ENCODE data around the gene MGMT. TPM values are rescaled to one million over a fixed set of nuclear protein-coding genes. Genes with fewer than 3 reads are reported as not detected.

MGMT gene
- polyA plus RNA-seq, 1 donor from 2014 or later: 0.94 TPM

GRCh38 chr10:129697463-129698247, 230.6 kb downstream of the MGMT start:
- Histone ChIP-seq H4K20me1 (ENCODE audit: insufficient read depth) (no peaks in the 10 kb centered on the region), H3K9me2 (ENCODE audit: insufficient read depth, low read length) (no peaks in the 10 kb centered on the region), H3K4me3 (ENCODE audit: low read length) (no peak overlapping the region), H3K27me3 (ENCODE audit: insufficient read depth, low read depth, low read length) (no peaks in the 10 kb centered on the region), H3F3A (ENCODE audit: insufficient read depth, low read length, poor library complexity, severe bottlenecking) (no peaks in the 10 kb centered on the region), H3K27ac (ENCODE audit: low read length) (no peak overlapping the region), H3K79me2 (replicated peaks; ENCODE audit: insufficient read depth, low read length) (no peaks in the 10 kb centered on the region), H3K36me3 (ENCODE audit: insufficient read depth, low read length) (no peaks in the 10 kb centered on the region), H2AFZ (ENCODE audit: low read depth, low read length) (no peak overlapping the region), H3K9ac (ENCODE audit: low read length) (no peak overlapping the region), H3K4me2 (ENCODE audit: low read length) (no peak overlapping the region), H3K9me3 (ENCODE audit: low read length) (no peaks in the 10 kb centered on the region)
- TF ChIP-seq MXI1 (conservative IDR thresholded peaks at IDR 0.05; ENCODE audit: poor library complexity, severe bottlenecking) (no peak), SMC3 (conservative IDR thresholded peaks at IDR 0.05; ENCODE audit: poor library complexity) (no peak), REST (IDR thresholded peaks at IDR 0.05; ENCODE audit: borderline replicate concordance) (no peak), TAF1 (IDR thresholded peaks at IDR 0.05; ENCODE audit: low read depth) (no peak), EP300 (conservative IDR thresholded peaks at IDR 0.05; ENCODE audit: poor library complexity, severe bottlenecking) (no peak), RAD21 (conservative IDR thresholded peaks at IDR 0.05) (no peak), POLR2AphosphoS5 (IDR thresholded peaks at IDR 0.05) (no peak)
- TF ChIP-seq, protein P1, sequence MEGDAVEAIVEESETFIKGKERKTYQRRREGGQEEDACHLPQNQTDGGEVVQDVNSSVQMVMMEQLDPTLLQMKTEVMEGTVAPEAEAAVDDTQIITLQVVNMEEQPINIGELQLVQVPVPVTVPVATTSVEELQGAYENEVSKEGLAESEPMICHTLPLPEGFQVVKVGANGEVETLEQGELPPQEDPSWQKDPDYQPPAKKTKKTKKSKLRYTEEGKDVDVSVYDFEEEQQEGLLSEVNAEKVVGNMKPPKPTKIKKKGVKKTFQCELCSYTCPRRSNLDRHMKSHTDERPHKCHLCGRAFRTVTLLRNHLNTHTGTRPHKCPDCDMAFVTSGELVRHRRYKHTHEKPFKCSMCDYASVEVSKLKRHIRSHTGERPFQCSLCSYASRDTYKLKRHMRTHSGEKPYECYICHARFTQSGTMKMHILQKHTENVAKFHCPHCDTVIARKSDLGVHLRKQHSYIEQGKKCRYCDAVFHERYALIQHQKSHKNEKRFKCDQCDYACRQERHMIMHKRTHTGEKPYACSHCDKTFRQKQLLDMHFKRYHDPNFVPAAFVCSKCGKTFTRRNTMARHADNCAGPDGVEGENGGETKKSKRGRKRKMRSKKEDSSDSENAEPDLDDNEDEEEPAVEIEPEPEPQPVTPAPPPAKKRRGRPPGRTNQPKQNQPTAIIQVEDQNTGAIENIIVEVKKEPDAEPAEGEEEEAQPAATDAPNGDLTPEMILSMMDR (IDR thresholded peaks at IDR 0.05; ENCODE audit: poor library complexity, severe bottlenecking): no peak

- no peak overlapping the region for H3K9ac ChIP-seq (ENCODE audit: low read length)
- H2AFZ ChIP-seq (ENCODE audit: low read depth, low read length): no peak overlapping the region
- H3K36me3 ChIP-seq (ENCODE audit: insufficient read depth, low read length): no peaks in the 10 kb centered on the region
- no peak overlapping the region for H3K4me2 ChIP-seq (ENCODE audit: low read length)
- no peaks in the 10 kb centered on the region for H3K79me2 ChIP-seq (replicated peaks; ENCODE audit: insufficient read depth, low read length)
- no peaks in the 10 kb centered on the region for H3K27me3 ChIP-seq (ENCODE audit: insufficient read depth, low read depth, low read length)
- no peak overlapping the region for H3K27ac ChIP-seq (ENCODE audit: low read length)
- H3K9me2 ChIP-seq (ENCODE audit: insufficient read depth, low read length): no peaks in the 10 kb centered on the region
- H3F3A ChIP-seq (ENCODE audit: insufficient read depth, low read length, poor library complexity, severe bottlenecking): no peaks in the 10 kb centered on the region
- H4K20me1 ChIP-seq (ENCODE audit: insufficient read depth): no peaks in the 10 kb centered on the region
- TF ChIP-seq POLR2AphosphoS5 (IDR thresholded peaks at IDR 0.05) (no peak), MXI1 (conservative IDR thresholded peaks at IDR 0.05; ENCODE audit: poor library complexity, severe bottlenecking) (no peak), RAD21 (conservative IDR thresholded peaks at IDR 0.05) (no peak), SMC3 (conservative IDR thresholded peaks at IDR 0.05; ENCODE audit: poor library complexity) (no peak), EP300 (conservative IDR thresholded peaks at IDR 0.05; ENCODE audit: poor library complexity, severe bottlenecking) (no peak), EZH2 (IDR thresholded peaks at IDR 0.05; ENCODE audit: borderline replicate concordance, insufficient read depth, low read length, poor library complexity, severe bottlenecking) (no peak), REST (IDR thresholded peaks at IDR 0.05; ENCODE audit: borderline replicate concordance) (no peak), TAF1 (IDR thresholded peaks at IDR 0.05; ENCODE audit: low read depth) (no peak)
- TF ChIP-seq, protein P1 (IDR thresholded peaks at IDR 0.05; ENCODE audit: poor library complexity, severe bottlenecking): no peak
- H3K4me3 ChIP-seq (ENCODE audit: low read length): no peak overlapping the region
- H3K9me3 ChIP-seq (ENCODE audit: low read length): no peaks in the 10 kb centered on the region
Observed at GRCh38 chr10:129699722-129700340, 232.8 kb downstream of the MGMT start.

All from neural cell (in vitro differentiated cells).